Activated effector memory CD4-positive, alpha-beta T cell treated with anti-CD3 and anti-CD28 coated beads, Interleukin-2, amount 50 U/mL, for 16 hours (primary cell): Measurements from ENCODE around the gene IL10RB.

Experiments used
- DNase-seq: peaks from one replicate; pipeline ENCODE4 v3.0.0-alpha.2; 2020

The IL10RB gene

DNA sequence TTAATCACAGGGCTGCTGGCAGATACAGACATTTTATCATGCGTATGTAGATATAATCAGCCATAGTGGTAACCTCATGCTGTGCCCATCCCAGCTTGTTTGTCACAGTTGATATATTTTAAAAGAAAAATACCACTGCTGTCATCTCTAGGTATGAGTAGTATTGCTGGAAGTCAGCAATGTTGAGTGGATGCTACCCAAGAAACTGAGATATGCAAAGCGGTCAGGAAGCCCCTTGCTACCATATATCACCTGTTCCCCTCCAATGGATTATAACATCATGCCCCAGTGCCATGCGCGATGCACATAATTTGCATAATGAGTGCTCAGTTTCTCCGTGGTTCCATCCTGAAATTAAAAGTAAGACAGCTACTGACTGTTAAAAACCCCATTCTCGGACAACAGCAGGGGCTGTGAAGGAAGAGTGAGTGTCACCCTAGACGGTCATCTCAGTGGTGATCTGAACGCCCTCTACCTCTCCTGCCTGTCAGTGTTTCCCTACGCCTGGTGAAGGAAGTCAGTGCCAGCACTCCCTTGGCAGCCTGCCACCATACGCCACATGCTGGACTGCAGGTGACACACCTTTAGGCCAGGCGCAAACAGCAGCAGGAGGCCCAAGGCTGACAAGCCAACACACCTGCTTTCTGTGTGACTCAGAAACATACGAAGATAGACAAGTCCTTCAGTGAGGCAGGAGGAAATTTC is 2.7 kb downstream of the IL10RB start:
- peak; percentile 81 for DNase-seq

- DNase-seq, result no peak
Measured at GRCh38 chr21:33270986-33271385, 4.8 kb downstream of the IL10RB start.

DNA sequence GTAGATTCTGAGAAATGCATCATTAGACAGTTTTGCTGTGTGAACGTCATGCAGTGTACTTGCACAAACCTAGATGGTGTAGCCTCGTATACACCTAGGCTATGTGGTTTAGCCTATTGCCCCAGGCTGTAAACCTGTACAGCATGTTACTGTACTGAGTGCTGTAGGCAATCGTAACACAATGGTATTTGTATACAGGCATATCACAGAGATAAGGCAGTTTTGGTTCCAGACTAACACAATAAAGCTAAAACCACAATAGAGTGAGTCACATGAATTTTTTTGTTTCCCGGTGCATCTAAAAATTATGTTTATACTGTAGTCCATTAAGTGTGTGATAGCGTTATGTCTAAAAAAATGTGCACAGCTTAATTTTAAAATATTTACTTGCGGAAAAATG is 6.9 kb downstream of the IL10RB start:
- no peak for DNase-seq

GRCh38 chr21:33278721-33279120 is 12.6 kb downstream of the IL10RB start:
- DNase-seq, result no peak

- no peak for DNase-seq
Measured at GRCh38 chr21:33279330-33279820, 13.2 kb downstream of the IL10RB start.

- DNase-seq, result peak; percentile 14
Measured at GRCh38 chr21:33281096-33281652, 15.0 kb downstream of the IL10RB start.

DNA sequence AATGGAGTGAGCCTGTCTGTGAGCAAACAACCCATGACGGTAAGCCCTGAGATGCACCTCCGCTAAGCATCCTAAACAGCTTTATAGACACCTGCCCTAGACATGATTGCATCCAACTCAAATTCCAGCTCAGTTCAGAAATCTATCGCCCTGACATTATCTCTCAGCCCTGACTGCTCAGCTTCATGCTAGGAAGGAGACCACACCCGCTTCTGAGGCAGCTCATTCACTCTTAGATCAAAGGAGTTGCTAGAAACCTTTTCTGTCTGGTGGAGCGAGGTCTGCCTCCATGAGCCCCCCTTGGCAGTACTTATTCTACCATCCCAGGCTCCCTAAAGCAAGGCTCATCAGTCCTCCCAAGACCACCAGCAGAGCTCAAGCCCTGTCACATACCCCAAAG is 17.0 kb downstream of the IL10RB start:
- no peak for DNase-seq

DNA sequence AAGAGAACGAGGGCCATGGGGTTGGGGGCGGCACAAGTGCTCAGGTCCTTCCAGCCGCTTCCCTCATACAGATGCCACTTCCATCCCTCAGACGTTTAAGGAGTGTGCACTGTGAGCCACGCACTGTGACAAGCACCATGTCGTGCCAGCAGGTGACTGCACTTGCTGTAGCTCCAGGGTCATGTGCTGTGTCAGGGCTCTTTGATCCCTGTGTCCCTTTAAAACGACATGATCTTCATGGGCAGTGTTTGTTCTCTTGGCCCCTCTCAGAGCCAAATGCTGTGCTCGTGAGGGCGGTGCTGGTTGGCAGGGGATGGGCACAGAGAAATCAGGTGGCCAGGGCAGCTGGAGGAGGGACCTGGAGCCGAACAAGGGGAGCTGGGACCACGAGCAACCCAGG is 19.9 kb downstream of the IL10RB start:
- DNase-seq, result peak; percentile 52

GRCh38 chr21:33286600-33287456 is 20.7 kb downstream of the IL10RB start:
- peak; percentile 30 for DNase-seq

DNA sequence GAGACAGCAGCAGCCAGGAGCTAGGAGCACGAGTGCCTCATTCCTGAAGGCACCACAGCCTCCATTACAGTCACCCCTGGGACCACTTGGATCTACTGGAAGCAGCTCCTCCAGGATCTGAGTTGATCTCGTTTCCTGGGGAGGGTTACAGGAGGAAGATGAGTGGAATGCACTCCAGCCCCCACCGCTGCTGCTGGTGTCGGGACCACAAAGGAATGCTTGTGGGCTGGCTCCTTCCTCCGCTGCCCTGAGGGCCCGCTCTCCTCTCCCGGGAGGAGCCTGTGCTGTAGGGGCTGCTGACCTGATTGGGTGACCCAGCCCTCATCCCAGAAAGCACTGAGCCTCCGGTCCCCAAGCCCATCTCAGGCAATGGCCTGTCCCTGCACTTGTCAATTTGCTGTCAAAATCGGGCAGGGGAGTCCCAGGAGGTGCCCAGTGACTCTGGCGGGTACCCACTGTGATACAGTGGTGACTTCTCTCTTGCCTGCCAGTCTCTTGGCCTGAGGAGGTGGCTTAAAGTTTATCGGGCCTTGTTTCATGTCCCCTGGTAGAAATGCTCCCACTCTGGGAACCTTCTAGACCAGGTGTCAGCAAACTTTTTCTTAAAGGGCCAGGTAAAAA is 23.1 kb downstream of the IL10RB start:
- no peak for DNase-seq

DNA sequence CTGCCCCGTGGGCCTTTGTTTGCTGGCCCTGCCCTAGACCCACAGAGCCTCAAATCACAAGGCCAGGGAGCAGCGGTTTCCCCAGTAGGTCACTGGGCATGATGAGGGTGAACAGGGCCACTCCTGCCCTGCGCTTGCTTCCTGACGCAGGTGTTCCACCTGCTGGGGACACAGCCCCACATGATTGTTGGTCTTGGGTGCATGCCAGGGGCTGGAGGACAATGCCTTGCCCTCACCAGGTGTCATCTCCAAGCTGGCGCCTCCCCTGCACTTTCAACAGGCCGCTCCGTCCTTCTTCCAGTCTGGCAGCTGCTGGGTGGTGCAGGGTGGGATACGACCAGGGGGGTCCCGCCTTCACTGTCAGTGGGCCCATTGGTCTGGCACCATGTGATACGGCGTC is 24.3 kb downstream of the IL10RB start:
- no peak for DNase-seq

DNA sequence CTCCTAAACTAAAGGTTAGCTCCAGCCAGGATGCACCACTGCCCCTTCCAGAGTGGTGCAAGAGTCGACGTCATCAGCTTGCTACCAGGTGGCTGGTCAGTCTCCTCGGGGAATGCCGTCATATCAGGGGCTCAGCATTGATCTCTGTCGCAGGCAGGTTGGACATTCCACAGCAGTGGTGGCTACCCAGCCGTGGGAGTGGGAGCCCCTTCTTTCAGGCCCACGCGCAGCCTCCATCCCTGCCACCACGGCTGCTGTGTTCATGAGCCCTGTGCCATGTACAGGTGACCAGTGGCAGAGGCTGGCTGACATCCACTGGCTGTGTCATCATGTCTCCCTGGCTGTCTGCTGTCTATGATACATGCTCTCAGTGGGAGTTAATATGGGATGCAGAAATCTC is 25.5 kb downstream of the IL10RB start:
- DNase-seq, result no peak

DNA sequence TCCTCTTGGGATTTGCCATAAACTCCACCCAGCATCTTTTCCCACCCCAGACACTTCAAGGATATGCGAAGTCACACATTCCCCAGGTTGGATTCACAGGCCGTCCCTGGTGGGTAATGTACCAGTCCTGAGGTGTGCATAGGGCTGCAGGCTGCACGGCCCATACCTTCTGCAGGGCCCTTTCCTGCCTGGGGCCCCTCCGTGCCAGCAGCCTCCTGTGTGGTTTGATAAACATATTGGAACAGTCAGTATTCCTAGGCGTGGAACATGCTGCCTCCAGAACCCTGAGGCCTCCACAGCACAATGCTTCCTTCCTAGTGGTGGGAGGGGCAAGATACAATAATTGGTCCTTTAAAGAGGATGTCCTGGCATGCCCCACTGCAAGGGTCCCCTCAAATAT is 26.6 kb downstream of the IL10RB start:
- DNase-seq, result no peak

GRCh38 chr21:33293136-33293535 is 27.0 kb downstream of the IL10RB start:
- no peak for DNase-seq

- DNase-seq, result no peak
Measured at GRCh38 chr21:33293811-33294216, 27.6 kb downstream of the IL10RB start.

GRCh38 chr21:33296156-33296555 is 30.0 kb downstream of the IL10RB start:
- DNase-seq, result no peak

- peak; percentile 74 for DNase-seq
Measured at GRCh38 chr21:33299181-33299752, 33.1 kb downstream of the IL10RB start.

DNA sequence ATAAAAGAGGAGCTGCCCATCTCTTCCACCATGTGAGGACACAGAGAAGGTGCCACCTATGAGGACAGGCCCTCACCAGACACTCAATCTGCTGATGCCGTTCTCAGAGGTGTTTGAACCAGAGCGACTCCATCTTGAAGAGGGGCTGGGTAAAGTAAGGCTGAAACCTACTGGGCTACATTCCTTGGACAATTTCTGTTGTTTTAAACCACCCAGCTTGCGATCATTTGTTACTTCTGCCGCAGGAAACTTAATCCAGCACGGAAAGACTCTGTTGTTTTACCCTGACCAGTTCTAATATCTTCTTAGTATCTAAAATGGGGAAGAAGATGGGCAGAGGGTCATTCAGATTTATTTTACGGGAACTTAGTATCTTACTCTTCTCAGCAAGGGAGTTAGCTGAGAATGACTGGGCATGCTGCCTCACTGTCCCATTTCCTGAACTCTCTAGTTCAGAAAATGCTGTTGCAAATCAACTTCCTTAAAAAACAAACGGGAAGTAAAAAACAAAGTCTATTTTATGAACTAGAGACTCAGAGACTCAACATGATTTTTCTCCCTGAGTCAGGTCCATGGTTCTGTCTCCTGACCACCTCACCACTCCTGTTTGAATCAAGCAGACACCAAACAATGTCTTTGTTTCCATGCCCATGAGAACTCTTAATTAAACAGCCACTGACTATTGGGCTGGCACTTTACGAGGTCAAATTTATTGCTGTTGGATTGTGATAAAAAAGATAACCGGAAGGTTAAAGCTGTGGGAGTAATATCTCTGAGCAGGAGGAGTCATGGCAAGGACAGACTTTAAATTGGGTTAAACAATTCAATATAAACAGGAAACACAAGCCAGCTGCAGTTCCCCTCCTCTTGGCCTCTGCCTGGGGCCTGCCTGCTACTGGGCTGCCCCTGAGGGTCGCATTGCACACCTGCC is 34.8 kb downstream of the IL10RB start:
- no peak for DNase-seq

DNA sequence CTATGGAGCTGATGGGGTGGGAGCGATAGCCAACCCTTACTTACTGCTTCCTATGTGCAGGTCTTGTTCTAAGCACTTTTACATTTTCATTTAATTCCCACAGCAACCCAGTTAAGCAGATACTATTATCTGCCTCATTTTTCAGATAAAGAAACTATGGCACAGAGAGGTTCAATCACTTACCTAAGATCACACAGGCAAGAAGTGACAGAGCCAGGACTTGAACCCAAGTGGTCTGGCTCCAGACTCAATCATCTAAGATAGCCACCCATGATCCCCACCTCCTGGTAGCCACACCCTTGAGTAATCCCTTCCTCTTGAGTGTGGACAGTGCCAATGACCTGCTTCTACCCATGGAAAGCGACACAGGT is 35.5 kb downstream of the IL10RB start:
- DNase-seq, result no peak

DNA sequence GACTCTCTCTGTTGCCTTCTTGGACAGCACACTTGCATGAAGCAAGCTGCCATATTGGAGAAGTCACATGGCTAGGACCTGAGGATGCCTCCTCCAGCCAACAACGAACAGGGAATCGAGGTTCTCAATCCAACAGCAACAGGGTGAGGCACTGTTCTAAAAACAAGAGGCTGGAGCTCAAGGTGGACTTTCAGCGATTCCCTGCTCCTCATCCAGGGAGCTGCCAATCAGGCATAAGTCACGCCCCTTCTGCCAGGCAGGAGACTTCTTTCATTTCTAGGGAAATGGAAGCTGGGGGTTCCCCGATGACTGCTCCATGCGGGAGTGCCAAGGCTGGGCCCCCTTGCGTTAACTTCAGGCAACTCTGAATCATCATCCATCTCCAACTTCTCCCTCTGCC is 35.9 kb downstream of the IL10RB start:
- DNase-seq, result no peak

DNA sequence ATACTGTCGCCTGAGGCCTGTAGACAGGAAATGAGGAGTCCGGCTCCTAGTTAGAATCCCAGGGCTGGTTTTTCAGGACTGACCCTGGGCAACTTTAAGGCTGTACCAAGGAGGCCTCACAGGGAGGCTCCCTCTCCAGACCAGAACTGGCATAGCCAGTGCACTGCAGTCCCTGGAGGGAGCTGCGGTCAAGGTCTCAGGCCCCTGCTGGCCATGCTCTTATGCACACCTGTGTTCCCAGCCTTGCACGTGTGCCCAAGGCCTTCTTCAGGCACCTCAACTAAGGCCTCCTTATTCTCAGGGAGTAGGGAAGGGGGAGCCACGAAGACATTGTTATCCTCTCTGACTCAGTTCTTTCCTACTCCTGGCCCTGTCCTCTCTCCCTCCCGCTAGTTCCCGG is 36.6 kb downstream of the IL10RB start:
- DNase-seq, result no peak

GRCh38 chr21:33305344-33305671 is 39.1 kb downstream of the IL10RB start:
- DNase-seq, result no peak
